ENCODE data around the gene PAK1IP1.

DNA sequence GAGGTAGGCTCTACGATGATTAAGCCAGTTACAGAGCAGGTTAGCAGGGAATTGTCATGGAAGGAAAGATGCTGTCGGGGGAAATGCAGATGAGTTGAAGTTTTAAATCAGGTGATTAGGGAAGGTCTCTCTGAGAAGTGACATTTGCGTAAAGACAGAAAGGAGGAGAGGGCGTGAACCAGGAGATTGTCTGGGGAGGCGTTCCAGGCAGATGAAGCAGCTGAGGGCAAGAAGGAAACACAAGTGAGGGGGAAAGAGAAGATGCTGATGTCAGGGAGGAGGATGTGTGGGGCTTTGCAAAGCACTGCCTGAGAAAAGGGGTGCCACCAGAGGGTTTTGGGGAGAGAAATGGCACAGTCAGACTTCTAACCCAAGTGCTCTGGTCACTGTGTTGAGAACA lies 50.3 kb downstream of the PAK1IP1 start:
- TF ChIP-seq EZH2 (IDR thresholded peaks at IDR 0.05; ENCODE audit: borderline replicate concordance, insufficient read depth, low read length, poor library complexity, severe bottlenecking) (no peak), TAF1 (IDR thresholded peaks at IDR 0.05; ENCODE audit: low read depth) (no peak), EP300 (conservative IDR thresholded peaks at IDR 0.05; ENCODE audit: poor library complexity, severe bottlenecking) (no peak), POLR2AphosphoS5 (IDR thresholded peaks at IDR 0.05) (no peak), RAD21 (conservative IDR thresholded peaks at IDR 0.05) (no peak)
- TF ChIP-seq, protein P1, sequence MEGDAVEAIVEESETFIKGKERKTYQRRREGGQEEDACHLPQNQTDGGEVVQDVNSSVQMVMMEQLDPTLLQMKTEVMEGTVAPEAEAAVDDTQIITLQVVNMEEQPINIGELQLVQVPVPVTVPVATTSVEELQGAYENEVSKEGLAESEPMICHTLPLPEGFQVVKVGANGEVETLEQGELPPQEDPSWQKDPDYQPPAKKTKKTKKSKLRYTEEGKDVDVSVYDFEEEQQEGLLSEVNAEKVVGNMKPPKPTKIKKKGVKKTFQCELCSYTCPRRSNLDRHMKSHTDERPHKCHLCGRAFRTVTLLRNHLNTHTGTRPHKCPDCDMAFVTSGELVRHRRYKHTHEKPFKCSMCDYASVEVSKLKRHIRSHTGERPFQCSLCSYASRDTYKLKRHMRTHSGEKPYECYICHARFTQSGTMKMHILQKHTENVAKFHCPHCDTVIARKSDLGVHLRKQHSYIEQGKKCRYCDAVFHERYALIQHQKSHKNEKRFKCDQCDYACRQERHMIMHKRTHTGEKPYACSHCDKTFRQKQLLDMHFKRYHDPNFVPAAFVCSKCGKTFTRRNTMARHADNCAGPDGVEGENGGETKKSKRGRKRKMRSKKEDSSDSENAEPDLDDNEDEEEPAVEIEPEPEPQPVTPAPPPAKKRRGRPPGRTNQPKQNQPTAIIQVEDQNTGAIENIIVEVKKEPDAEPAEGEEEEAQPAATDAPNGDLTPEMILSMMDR (IDR thresholded peaks at IDR 0.05; ENCODE audit: poor library complexity, severe bottlenecking), result no peak
- TF ChIP-seq, protein P2, sequence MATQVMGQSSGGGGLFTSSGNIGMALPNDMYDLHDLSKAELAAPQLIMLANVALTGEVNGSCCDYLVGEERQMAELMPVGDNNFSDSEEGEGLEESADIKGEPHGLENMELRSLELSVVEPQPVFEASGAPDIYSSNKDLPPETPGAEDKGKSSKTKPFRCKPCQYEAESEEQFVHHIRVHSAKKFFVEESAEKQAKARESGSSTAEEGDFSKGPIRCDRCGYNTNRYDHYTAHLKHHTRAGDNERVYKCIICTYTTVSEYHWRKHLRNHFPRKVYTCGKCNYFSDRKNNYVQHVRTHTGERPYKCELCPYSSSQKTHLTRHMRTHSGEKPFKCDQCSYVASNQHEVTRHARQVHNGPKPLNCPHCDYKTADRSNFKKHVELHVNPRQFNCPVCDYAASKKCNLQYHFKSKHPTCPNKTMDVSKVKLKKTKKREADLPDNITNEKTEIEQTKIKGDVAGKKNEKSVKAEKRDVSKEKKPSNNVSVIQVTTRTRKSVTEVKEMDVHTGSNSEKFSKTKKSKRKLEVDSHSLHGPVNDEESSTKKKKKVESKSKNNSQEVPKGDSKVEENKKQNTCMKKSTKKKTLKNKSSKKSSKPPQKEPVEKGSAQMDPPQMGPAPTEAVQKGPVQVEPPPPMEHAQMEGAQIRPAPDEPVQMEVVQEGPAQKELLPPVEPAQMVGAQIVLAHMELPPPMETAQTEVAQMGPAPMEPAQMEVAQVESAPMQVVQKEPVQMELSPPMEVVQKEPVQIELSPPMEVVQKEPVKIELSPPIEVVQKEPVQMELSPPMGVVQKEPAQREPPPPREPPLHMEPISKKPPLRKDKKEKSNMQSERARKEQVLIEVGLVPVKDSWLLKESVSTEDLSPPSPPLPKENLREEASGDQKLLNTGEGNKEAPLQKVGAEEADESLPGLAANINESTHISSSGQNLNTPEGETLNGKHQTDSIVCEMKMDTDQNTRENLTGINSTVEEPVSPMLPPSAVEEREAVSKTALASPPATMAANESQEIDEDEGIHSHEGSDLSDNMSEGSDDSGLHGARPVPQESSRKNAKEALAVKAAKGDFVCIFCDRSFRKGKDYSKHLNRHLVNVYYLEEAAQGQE (IDR thresholded peaks at IDR 0.05; ENCODE audit: borderline replicate concordance), result no peak

Measured in neural cell (in vitro differentiated cells).